ENCODE measurements around the gene NOC4L. TPM values are rescaled to one million over a fixed set of nuclear protein-coding genes. Genes with fewer than 3 reads are reported as not detected.

Gene NOC4L
- total RNA-seq, 3 donors from 2014 or later = 10.1 to 14.3 (median 11.1) TPM

- Histone ChIP-seq H3K4me1 (no peaks in the 10 kb centered on the region), H3K9me3 (no peaks in the 10 kb centered on the region), H3K4me3 (no peak overlapping the region), H3K36me3 (no peaks in the 10 kb centered on the region), H3K27ac (no peak overlapping the region), H3K27me3 (no peaks in the 10 kb centered on the region)
- intact Hi-C loops (cut with DNase I; ENCODE audit: low total_unique reads) = no loop called here
- no peak for TF ChIP-seq POLR2A (IDR thresholded peaks at IDR 0.05)
- DNase-seq (ENCODE audit: low spot score in 2 of 2) = no peak
These were observed 20.1 kb upstream of the NOC4L start for GRCh38 chr12:132123970-132124765.

- DNase-seq (ENCODE audit: low spot score in 2 of 2) = no peak
- no peaks in the 10 kb centered on the region for H3K27me3 ChIP-seq
- H3K4me3 ChIP-seq = no peak overlapping the region
- no peaks in the 10 kb centered on the region for H3K9me3 ChIP-seq
- intact Hi-C loops (cut with DNase I; ENCODE audit: low total_unique reads) = no loop called here
- H3K27ac ChIP-seq = no peak overlapping the region
- H3K36me3 ChIP-seq = no peaks in the 10 kb centered on the region
- no peak for TF ChIP-seq POLR2AphosphoS5 (IDR thresholded peaks at IDR 0.05)
- no peak for TF ChIP-seq CTCF (IDR thresholded peaks at IDR 0.05)
- no peak for TF ChIP-seq POLR2A (IDR thresholded peaks at IDR 0.05)
- no peaks in the 10 kb centered on the region for H3K4me1 ChIP-seq
These were observed 19.4 kb upstream of the NOC4L start for GRCh38 chr12:132124766-132125425.

- Histone ChIP-seq H3K4me3 (no peak overlapping the region), H3K27me3 (no peaks in the 10 kb centered on the region), H3K9me3 (no peaks in the 10 kb centered on the region), H3K36me3 (no peaks in the 10 kb centered on the region), H3K4me1 (no peaks in the 10 kb centered on the region), H3K27ac (no peak overlapping the region)
- intact Hi-C loops (cut with DNase I; ENCODE audit: low total_unique reads) = no loop called here
- DNase-seq (ENCODE audit: low spot score in 2 of 2) = no peak
- TF ChIP-seq CTCF (IDR thresholded peaks at IDR 0.05) = no peak
- TF ChIP-seq POLR2A (IDR thresholded peaks at IDR 0.05) = no peak
- no peak for TF ChIP-seq POLR2AphosphoS5 (IDR thresholded peaks at IDR 0.05)
These were observed 18.5 kb upstream of the NOC4L start for GRCh38 chr12:132125736-132126135.

- Histone ChIP-seq H3K4me1 (no peaks in the 10 kb centered on the region), H3K36me3 (no peaks in the 10 kb centered on the region)
- TF ChIP-seq CTCF (IDR thresholded peaks at IDR 0.05) (no peak), POLR2A (IDR thresholded peaks at IDR 0.05) (no peak), POLR2AphosphoS5 (IDR thresholded peaks at IDR 0.05) (no peak)
These were observed 17.2 kb upstream of the NOC4L start for GRCh38 chr12:132127041-132127440.

GRCh38 chr12:132129007-132129406 is 15.2 kb upstream of the NOC4L start:
- no peaks in the 10 kb centered on the region for H3K9me3 ChIP-seq
- H3K27ac ChIP-seq = no peak overlapping the region
- intact Hi-C loops (cut with DNase I; ENCODE audit: low total_unique reads) = no loop called here
- TF ChIP-seq POLR2AphosphoS5 (IDR thresholded peaks at IDR 0.05) (no peak), CTCF (IDR thresholded peaks at IDR 0.05) (no peak), POLR2A (IDR thresholded peaks at IDR 0.05) (no peak)
- H3K36me3 ChIP-seq = no peaks in the 10 kb centered on the region
- DNase-seq (ENCODE audit: low spot score in 2 of 2) = no peak
- no peak overlapping the region for H3K4me3 ChIP-seq
- no peaks in the 10 kb centered on the region for H3K4me1 ChIP-seq
- no peaks in the 10 kb centered on the region for H3K27me3 ChIP-seq

More at GRCh38 chr12:132127041-132127440, 17.2 kb upstream of the NOC4L start:
- Histone ChIP-seq H3K4me3 (no peak overlapping the region), H3K27ac (no peak overlapping the region), H3K9me3 (no peaks in the 10 kb centered on the region), H3K27me3 (no peaks in the 10 kb centered on the region)
- no peak for DNase-seq (ENCODE audit: low spot score in 2 of 2)
- intact Hi-C loops (cut with DNase I; ENCODE audit: low total_unique reads) = no loop called here

Measured in breast epithelium (tissue), 4 donors.